Activated CD8-positive, alpha-beta memory T cell treated with anti-CD3 and anti-CD28 coated beads, Interleukin-2, amount 50 U/mL, for 24 hours (primary cell): Measurements from ENCODE around the gene SAXO2.
"Not testable (repeated sequence)": the region's sequence is repeated elsewhere in the genome, so short reads cannot be mapped to it uniquely, and the experiment has no call there.

Source experiments
- DNase-seq: peaks from one replicate; pipeline ENCODE4 v3.0.0-alpha.2; 2020; ENCODE audit errors: extremely low read depth

SAXO2 gene

DNA sequence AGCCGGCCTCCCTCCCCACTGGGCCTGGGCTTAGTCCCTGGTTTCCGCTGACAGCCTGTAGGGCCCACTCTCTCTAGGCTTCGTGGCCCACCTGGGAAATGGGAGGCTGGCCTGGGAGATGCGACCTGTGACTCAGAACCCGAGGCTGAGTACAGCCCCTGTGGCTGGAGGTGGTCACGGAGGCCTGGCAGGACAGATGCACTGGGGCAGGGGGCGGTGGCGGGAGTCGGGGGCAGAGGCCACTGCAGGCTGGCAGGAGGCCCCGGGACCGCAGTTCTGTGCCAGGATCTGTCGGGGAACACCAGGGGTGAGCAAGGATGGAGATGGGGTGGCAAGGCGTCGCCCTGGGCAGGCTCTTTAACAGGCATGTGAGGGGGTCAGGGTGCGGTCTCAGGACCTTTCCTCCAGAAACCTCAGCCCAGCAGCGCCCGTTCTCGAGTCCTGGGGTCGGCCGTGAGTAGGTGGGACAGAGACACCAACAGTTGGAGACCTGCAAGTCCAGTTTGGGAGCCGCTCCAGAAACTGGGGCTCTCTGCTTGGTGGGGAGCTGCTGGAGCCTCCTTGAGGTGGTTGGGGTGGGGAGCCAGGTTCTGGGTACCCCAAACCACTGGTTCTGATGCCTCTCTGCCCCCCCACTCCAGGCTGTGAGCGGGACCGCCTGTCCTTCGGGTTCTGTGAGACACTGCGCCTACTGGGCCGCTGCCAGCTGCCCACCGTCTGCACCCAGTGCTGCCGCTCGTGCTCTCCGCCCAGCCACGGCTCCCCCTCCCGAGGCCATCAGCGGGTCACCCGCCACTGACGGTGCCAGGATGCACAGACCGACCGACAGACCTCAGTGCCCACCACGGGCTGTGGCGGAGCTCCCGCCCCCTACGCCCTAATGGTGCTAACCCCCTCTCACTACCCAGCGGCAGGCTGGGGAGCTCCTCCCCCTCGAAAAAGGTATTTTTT is 71.3 kb downstream of the SAXO2 start:
- not testable (repeated sequence) for DNase-seq
